Effector memory CD8-positive, alpha-beta T cell (primary cell): ENCODE data around the gene KIF5B.

ENCODE experiments used
- ATAC-seq: fragments of 150-1000 bp; cut with Tn5 transposase; replicated peaks from 2 replicates; pipeline ENCODE4 v1.10.0; 2021; ENCODE audit warnings: mild to moderate bottlenecking, moderate library complexity
- DNase-seq, 3 experiments: peaks; one replicate each; pipeline ENCODE4 v3.0.0; 2021
- H3K27ac Mint-ChIP-seq, 2 donors: one replicate each; pipeline ENCODE4 v1.8.0; 2022; ENCODE audit warnings: mild to moderate bottlenecking in 2 of 2, mixed read lengths in 2 of 2, moderate library complexity in 2 of 2
- H3K27me3 Mint-ChIP-seq, 2 donors: one replicate each; pipeline ENCODE4 v1.8.0; 2022; ENCODE audit warnings: mixed read lengths in 2 of 2
- H3K36me3 Mint-ChIP-seq: one replicate; pipeline ENCODE4 v1.8.0; 2022; ENCODE audit warnings: mild to moderate bottlenecking, moderate library complexity, mixed read lengths; ENCODE audit not compliant: insufficient read depth
- H3K4me1 Mint-ChIP-seq, 2 donors: one replicate each; pipeline ENCODE4 v1.8.0; 2022; ENCODE audit warnings: low read depth in 2 of 2, mixed read lengths in 2 of 2
- H3K4me3 Mint-ChIP-seq, 2 donors: one replicate each; pipeline ENCODE4 v1.8.0; 2022; ENCODE audit warnings: mild to moderate bottlenecking in 2 of 2, mixed read lengths in 2 of 2, moderate library complexity in 2 of 2
- H3K9me3 Mint-ChIP-seq, 2 donors: one replicate each; pipeline ENCODE4 v1.8.0; 2022; ENCODE audit warnings: mixed read lengths in 2 of 2

KIF5B gene

DNA sequence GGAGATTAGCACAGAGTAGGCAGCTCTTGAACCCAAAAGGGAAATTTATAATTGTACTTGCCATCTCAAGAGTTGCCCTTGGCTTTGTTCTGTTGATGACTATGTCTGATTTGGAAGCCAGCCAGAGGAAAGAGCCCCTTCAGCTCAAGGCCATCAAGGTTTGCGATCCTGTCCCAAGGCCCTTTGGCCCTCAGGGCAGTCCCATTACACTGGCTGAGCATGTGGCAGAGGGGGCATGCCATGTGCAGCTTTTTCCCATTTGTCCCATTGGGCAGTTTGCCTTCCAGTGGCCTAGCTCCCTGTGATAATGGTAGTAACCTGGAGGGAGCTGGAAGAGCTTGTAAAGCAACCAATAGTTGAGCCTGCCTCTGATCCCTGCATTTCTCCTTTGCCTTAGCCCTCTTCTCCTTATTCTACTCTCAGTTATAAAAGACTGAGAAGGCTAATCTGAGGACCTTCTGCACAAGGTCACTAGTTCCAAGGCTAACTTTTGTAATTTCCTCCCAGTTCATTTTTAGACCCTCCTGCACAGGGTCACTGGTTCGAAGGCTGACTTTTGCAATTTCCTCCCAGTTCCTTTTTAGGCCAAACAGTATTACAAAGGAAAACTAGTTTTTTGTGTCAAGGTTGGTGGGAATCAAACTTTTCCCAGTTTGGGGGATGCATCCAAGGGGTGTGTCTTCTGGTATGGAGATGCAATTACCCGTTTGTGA, 96.6 kb downstream of the KIF5B start:
- H3K36me3 Mint-ChIP-seq = no peaks in the 10 kb centered on the region
- H3K4me1 Mint-ChIP-seq = peaks cover 0 to 1% of the 10 kb centered on the region in 2 donors
- no peak overlapping the region for H3K4me3 Mint-ChIP-seq
- no peak for DNase-seq
- no peak overlapping the region for H3K27ac Mint-ChIP-seq
- no peaks in the 10 kb centered on the region for H3K27me3 Mint-ChIP-seq
- ATAC-seq = no peak
- H3K9me3 Mint-ChIP-seq = peaks cover 0 to 3% of the 10 kb centered on the region in 2 donors
